ENCODE data around the gene KIF20B.
"Not testable (repeated sequence)": the region's sequence is repeated elsewhere in the genome, so short reads cannot be mapped to it uniquely, and the experiment has no call there.

Gene KIF20B

GRCh38 chr10:89685936-89686335, 15.5 kb upstream of the KIF20B start:
- DNase-seq, result peak; percentile 58

DNA sequence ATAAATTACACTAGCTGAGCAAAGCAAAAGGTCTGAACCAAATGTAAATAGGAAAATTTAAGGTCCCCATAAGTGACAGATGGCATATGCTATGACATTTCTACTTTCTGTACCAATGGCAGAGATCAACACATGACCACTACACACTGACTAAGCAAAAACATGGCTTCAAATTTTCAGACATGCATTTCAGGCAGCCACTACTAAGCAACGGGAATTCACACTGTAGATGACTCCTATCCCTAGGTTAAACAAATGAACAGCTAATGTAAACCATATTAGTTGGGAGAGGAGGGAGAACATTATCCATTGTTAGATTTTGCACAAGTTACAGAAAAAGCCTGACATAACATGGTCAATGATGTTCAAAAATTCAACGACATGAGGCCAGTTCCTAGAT, 11.4 kb upstream of the KIF20B start:
- no peak for DNase-seq

DNA sequence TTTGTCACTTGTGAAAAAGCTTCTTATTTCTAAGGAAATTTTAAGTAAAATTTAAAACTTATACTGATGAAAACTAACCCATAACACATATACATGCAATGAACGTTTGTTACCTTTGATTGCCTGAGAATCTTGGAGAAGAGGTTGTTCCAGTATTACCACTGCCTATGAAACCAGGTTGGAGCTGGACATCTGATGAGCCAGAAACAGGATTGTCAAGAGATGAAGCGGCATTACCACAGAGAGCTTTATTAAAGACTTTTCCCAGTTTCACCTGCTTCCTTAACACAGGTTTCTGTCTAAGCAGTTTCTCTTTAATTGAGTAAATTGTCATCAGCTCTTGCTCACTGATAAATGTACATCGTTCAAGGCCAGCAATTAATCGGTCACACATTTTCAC, 9.0 kb upstream of the KIF20B start:
- DNase-seq, result no peak

- no peak for DNase-seq
These were observed 8.2 kb upstream of the KIF20B start for GRCh38 chr10:89693176-89693575.

DNA sequence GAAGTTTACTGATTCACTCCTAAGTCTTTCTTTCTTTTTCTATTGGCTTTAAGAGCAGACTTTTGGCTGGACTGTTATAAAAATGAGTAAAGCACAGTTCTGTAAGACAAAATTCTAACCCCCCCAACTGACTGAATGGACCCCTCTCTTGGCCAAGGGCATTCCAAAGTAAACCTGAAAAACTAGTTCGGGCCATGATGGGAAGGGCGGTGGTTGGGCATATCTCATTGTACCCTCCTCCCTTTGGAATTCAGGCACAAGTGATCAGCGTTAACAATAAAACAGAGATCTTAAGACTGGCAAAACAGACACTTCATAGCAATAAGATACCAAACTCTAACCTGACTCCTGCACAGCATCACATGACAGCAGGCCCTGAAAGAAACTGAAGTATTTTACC, 6.1 kb upstream of the KIF20B start:
- no peak for DNase-seq

DNA sequence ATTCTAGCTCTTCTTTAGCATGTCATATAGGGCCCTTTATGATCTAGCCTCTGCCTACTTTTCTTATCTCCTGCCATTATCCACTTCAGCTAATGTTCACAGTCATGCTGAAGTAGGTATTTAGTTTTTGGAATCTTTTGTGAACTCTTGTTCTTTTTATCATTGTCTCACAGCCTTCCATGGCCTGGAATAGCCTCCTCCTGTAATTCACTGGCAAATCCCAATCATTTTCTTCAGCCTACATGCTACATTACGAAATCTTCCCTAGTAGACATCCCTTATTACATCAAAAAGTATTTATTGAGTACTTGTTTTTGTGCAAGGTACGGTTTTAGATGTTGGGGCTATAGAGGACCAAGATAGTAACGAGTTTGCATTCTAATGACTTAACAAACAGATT, 3.4 kb upstream of the KIF20B start:
- DNase-seq, result no peak

GRCh38 chr10:89699581-89700064, 1.8 kb upstream of the KIF20B start:
- no peak for DNase-seq

GRCh38 chr10:89700923-89701241, 508 bp upstream of the KIF20B start:
- DNase-seq, result no peak

GRCh38 chr10:89702121-89702480, 711 bp downstream of the KIF20B start:
- peak; percentile 35 for DNase-seq

DNA sequence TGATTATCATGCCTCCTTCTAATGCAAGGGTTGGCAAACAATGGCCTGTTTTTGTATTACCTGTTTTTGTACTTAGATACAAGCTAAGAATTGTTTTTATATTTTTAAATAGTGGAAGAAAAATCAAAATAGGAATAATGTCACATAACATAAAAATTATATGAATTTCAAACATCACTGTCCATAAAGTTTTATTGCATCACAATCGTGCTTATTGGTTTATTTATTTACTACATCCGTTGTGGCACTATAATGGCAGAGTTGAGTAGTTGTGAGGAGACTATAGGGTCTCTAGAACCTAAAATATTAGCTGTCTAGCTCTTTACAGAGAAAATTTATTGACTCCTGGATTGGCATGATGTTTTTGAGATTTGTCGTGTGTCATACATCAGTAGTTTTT, 4.1 kb downstream of the KIF20B start:
- DNase-seq, result no peak

- no peak for DNase-seq
These were observed 4.6 kb downstream of the KIF20B start for GRCh38 chr10:89706011-89706410.

DNA sequence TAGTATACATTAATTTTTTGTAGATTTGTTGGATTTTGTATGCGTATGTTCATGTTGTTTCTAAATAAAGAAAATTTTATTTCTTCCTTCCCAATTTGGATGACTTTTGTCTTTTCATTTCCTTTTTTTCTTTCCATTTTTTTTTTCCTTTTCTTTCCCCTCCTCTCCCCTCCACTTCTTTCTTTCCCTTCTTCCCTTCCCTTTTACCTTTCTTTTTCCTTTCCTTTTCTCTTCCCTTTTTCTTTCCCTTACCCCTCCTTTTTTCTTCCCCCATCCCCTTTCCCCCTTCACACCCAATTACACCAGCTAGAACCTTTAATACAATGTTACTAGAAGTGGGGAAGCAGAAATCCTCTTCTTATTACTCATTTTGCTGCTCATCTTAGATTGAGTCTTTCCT, 6.0 kb downstream of the KIF20B start:
- no peak for DNase-seq

DNA sequence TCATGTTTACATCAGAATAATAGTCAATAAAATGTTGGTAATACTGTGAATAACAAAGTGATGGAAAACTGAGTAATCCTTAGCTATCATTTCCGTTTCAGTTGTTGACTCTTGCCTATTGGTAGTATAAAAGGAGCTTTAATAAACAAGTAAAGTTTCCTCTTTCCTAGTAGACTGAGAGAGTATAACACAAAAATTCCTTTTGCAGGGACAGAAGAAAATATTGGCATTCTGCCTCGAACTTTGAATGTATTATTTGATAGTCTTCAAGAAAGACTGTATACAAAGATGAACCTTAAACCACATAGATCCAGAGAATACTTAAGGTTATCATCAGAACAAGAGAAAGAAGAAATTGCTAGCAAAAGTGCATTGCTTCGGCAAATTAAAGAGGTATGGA, 9.4 kb downstream of the KIF20B start:
- DNase-seq, result no peak

DNA sequence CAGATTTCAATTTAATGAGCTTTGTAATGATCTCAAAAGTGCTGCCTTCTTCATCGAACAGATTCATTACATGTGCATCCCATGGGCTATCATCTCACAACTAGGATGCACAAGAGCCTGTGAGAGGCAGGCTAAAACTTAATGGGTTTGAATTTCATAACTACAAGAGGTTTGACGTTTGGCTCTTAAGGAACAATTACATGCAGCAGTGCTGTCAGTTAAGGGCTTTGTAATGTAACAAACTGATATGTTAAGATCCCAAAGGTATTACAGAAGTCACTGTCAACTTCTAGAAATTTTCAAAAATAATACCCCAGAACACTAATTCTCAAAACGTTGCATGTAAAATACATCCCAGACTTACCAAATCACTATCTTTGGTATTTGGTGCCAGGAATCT, 33.2 kb downstream of the KIF20B start:
- no peak for DNase-seq

DNA sequence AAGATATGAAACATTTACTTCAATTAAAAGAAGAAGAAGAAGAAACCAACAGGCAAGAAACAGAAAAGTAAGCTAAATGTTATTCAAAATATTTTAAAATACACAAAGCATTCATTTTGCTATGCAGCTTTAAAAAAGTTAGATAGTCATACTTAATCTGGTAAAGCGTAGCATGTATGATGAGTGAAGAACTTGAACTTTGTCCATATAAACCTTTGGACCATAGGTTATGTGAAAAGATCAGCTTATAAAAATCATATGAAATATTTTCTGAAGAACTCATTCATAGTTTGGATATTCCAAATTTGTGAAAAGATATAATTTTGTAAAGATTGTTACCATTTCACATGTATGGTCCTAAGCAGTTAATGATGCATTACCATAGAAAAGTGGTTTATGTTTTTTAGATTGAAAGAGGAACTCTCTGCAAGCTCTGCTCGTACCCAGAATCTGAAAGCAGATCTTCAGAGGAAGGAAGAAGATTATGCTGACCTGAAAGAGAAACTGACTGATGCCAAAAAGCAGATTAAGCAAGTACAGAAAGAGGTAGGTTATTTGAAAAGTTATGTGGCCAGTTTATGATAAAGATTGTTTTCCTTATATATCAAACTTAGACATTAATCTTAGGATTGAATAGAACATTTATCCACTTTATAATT, 37.3 kb downstream of the KIF20B start:
- DNase-seq, result no peak

DNA sequence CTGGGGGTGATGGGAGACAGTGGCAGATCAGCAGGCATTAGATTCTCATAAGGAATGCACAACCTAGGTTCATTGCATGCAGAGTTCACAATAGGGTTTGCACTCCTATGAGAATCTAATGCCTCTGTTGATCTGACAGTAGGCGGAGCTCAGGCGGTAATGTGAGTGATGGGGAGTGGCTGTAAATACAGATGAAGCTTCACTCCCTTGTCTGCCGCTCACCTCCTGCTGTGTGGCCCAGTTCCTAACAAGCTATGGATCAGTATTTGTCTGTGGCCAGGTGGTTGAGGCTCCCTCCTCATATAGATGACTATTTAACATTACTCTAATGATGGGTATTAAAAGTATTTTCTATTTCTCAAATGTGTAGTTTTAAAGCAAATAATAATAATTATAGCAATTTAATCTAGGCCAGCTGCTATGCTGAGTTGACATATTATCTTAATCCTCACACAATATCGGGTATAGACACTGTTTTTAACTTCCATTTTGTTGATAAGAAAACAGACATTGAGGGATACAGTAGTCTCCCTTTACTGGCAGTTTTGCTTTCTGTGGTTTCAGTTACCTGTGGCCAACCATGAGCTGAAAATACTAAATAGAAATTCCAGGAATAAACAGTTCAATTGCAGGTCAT, 39.9 kb downstream of the KIF20B start:
- peak; percentile 20 for DNase-seq

GRCh38 chr10:89744026-89744425, 42.6 kb downstream of the KIF20B start:
- no peak for DNase-seq

GRCh38 chr10:89745903-89746302, 44.5 kb downstream of the KIF20B start:
- no peak for DNase-seq

DNA sequence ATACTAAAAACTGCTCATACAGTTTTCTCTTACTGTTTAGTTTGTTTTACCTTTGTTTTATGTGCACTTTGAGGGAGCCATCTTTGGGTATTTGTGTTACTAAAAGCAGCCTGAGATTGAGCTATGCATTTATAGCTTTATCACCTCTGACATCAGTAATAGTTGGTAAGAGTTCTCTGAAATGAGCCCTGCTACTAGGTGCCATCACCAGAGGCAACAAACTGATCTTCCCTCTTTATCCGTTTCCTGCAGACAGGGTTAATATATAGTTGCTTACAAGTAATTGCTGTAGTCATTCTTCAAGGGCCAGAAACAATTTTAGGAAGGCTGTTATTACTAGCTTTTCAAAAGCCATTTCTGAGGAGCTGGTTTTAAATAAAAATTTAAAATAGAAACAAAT, 49.1 kb downstream of the KIF20B start:
- DNase-seq, result peak; percentile 53

DNA sequence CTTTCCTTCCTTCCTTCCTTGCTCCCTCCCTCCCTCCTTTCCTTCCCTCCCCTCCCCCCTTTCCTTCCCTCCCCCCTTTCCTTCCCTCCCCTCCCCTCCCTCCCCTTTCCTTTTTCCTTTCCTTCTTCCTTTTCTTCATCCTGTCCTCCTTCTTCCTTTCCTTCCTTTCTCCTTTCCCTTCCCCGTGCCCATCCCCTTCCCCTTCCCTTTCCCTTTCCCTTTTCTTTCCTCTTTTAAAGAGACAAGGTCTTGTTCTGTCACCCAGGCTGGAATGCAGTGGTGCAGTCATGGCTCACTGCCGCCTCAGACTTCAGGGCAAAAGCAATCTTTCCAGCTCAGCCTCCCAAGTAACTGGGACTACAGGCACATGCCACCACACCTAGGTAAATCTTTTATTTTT, 54.0 kb downstream of the KIF20B start:
- no peak for DNase-seq

DNA sequence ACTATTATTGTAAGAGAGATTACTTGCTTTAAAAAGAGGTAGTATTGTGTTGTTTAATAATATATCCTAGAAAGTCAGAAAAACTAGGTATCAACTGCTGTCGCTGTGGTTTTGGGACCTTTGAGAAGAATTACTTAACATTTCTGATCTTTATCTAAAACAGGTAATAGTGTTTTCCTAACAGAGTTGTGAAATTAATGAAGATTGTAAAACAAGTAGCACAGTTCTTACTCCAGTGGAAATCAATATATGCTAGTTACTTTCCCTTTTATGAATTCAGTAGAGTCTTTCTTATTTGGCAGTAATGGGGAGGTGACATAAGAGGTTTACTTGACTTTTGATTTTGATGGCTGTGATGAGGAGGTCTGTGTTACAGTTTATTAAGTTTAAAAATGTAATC, 58.1 kb downstream of the KIF20B start:
- DNase-seq, result no peak

- DNase-seq, result not testable (repeated sequence)
These were observed 62.3 kb downstream of the KIF20B start for GRCh38 chr10:89763671-89764070.

GRCh38 chr10:89771684-89772083, 70.3 kb downstream of the KIF20B start:
- no peak for DNase-seq

GRCh38 chr10:89773081-89773480, 71.7 kb downstream of the KIF20B start:
- DNase-seq, result no peak

- DNase-seq, result no peak
These were observed 75.3 kb downstream of the KIF20B start for GRCh38 chr10:89776665-89777064.
